Panc1 (cell line): ENCODE data around the gene ZNF579. TPM values are rescaled to one million over a fixed set of nuclear protein-coding genes. Genes with fewer than 3 reads are reported as not detected.

Experiments used
- ATAC-seq: fragments of 200-7000 bp; cut with Tn5 transposase; 2 replicates; pipeline ENCODE4 v1.9.1; 2020; ENCODE audit warnings: mild to moderate bottlenecking, moderate library complexity
- BruUV-seq: library from RNA; stranded (reverse); fragments of 400-500 nt; replicated peaks from 2 replicates; lab custom pipeline; 2021; lab: Mats Ljungman, UMichigan
- CTCF ChIA-PET: fragments of 300-600 bp; sonication (Branson Sonifier 250); formaldehyde crosslinking; loops from one replicate; lab custom pipeline; 2022; ENCODE audit warnings: antibody characterized with exemption; lab: Charles Lee
- POLR2A ChIA-PET: fragments of 300-600 bp; sonication (Branson Sonifier 250); formaldehyde crosslinking; loops from one replicate; lab custom pipeline; 2022; ENCODE audit warnings: antibody characterized with exemption; lab: Charles Lee
- DNase-seq: peaks from one replicate; pipeline ENCODE4 v3.0.0-alpha.2; 2010; ENCODE audit warnings: low read depth, low spot score
- H3K27ac ChIP-seq: 2 replicates; pipeline ENCODE4 v1.5.1; 2011; ENCODE audit warnings: mild to moderate bottlenecking, low read length, inconsistent platforms
- H3K27me3 ChIP-seq: fragments of 200-500 bp; sonication (Bioruptor generic); 2 replicates; pipeline ENCODE4 v1.6.0; 2014; ENCODE audit warnings: low read length, inconsistent platforms; ENCODE audit not compliant: control insufficient read depth, insufficient read depth
- H3K36me3 ChIP-seq: fragments of 200-500 bp; sonication (Bioruptor generic); 2 replicates; pipeline ENCODE4 v1.5.1; 2014; ENCODE audit warnings: inconsistent platforms, mild to moderate bottlenecking, low read length, moderate library complexity; ENCODE audit not compliant: control insufficient read depth, insufficient read depth
- H3K4me1 ChIP-seq: 2 replicates; pipeline ENCODE4 v1.5.1; 2011; ENCODE audit warnings: inconsistent platforms, mild to moderate bottlenecking, low read length, moderate library complexity; ENCODE audit not compliant: control insufficient read depth, insufficient read depth
- H3K4me3 ChIP-seq, 2 experiments: 2 replicates each; pipeline ENCODE4 v1.5.1; 2011 to 2012; ENCODE audit warnings: low read depth in 2 of 2, low read length in 2 of 2, mild to moderate bottlenecking in 2 of 2, inconsistent platforms in 1 of 2, moderate library complexity in 1 of 2
- H3K9me3 ChIP-seq: fragments of 200-500 bp; sonication (Bioruptor generic); 2 replicates; pipeline ENCODE4 v1.5.1; 2014; ENCODE audit warnings: low read depth, mild to moderate bottlenecking, inconsistent platforms, low read length, moderate library complexity; ENCODE audit not compliant: control insufficient read depth, insufficient read depth
- POLR2AphosphoS5 ChIP-seq: IDR thresholded peaks from 2 replicates; pipeline ENCODE4 v1.6.1; 2012; ENCODE audit warnings: mild to moderate bottlenecking, low read depth, low read length, moderate library complexity
- SIN3A ChIP-seq: IDR thresholded peaks from 2 replicates; pipeline ENCODE4 v1.6.1; 2012; ENCODE audit warnings: low read depth, mild to moderate bottlenecking, low read length, moderate library complexity, borderline replicate concordance; ENCODE audit not compliant: insufficient read depth
- TCF7L2 ChIP-seq: IDR thresholded peaks from 2 replicates; pipeline ENCODE4 v1.6.1; 2011; ENCODE audit warnings: mild to moderate bottlenecking, low read depth, low read length, inconsistent platforms
- in situ Hi-C: cut with HindIII; loops from 2 replicates; pipeline ENCODE4 v1.10.0; 2016; ENCODE audit warnings: low sequenced_read_pairs, low pct_unique_long_range_greater_than_20kb
- intact Hi-C: fragments of 100-400 bp; cut with micrococcal nuclease; formaldehyde crosslinking; loops from one replicate; pipeline ENCODE4 v1.10.0; 2022; ENCODE audit not compliant: unreplicated experiment
- total RNA-seq: library from RNA; stranded (reverse); gene quantifications from one replicate; pipeline ENCODE4 v1.2.1, GENCODE V29; 2021; ENCODE audit not compliant: unreplicated experiment
- TF ChIP-seq, protein P1 (sequence below), 2 experiments: IDR thresholded peaks; 2 replicates each; pipeline ENCODE4 v1.6.1; 2011 to 2012; ENCODE audit warnings: low read depth in 2 of 2, control low read depth in 1 of 2, low read length in 1 of 2, mild to moderate bottlenecking in 1 of 2, moderate library complexity in 1 of 2; ENCODE audit not compliant: insufficient read depth in 1 of 2
- TF ChIP-seq, protein P2 (sequence below): fragments of 450-650 bp; IDR thresholded peaks from 2 replicates; pipeline ENCODE4 v1.5.1; 2017; ENCODE audit warnings: mild to moderate bottlenecking

The ZNF579 gene
- total RNA-seq, 1 experiment from 2014 or later: 39.5 TPM

DNA sequence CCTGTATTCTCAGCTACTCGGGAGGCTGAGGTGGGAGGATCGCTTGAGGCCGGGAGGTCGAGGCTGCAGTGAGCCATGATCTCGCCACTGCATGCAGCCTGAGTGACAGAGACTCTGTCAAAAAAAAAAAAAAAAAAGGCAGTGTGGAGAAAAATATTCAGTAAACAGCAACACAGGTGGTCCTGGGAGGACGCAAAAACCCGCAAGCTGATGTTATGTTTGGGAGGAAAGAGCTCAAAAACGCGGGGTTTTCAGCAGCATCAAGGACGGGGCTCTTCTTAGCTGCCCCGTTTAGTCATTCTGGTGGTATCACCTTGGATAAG lies 44.3 kb upstream of the ZNF579 start:
- intact Hi-C loops (no loop called here), in situ Hi-C loops (no loop called here)
- no peaks in the 10 kb centered on the region for H3K36me3 ChIP-seq
- CTCF ChIA-PET: interaction anchor here (0.6 to 1.0 kb wide), 7 partner anchors 13 to 478 kb away, joined by 3 to 10 read pairs (median 3); no protein-coding TSS in a partner anchor
- POLR2A ChIA-PET: interaction anchor here (0.5 to 1.0 kb wide), 10 partner anchors 10 to 1076 kb away, joined by 3 to 20 read pairs (median 6); no protein-coding TSS in a partner anchor
- H3K4me3 ChIP-seq: peak overlapping the region; percentile 60 to 82
- TF ChIP-seq POLR2AphosphoS5: no peak
- no peaks in the 10 kb centered on the region for H3K9me3 ChIP-seq
- 0 out of 2 replicates have a peak, but pooled peaks cover 3% of the 10 kb centered on the region for H3K4me1 ChIP-seq
- H3K27ac ChIP-seq: peak overlapping the region; percentile 40
- H3K27me3 ChIP-seq: no peaks in the 10 kb centered on the region
- DNase-seq (no peak), ATAC-seq (no peak)
- BruUV-seq: TSS peak; percentile 63

GRCh38 chr19:55624109-55625003 lies 43.7 kb upstream of the ZNF579 start, which contains the start of gene ZNF784:
TSS of gene ZNF784 (minus strand) at chr19:55624566. CDS start at chr19:55624561, 5 bp downstream.
- peak; percentile 85 for ATAC-seq

GRCh38 chr19:55623561-55623960 lies 42.9 kb upstream of the ZNF579 start:
- no peak for DNase-seq
- no peaks in the 10 kb centered on the region for H3K36me3 ChIP-seq
- H3K9me3 ChIP-seq: no peaks in the 10 kb centered on the region
- in situ Hi-C loops (no loop called here), intact Hi-C loops (no loop called here)
- ChIA-PET CTCF (no interaction called here), POLR2A (no interaction called here)
- 0 out of 2 replicates have a peak overlapping the region, but pooled peaks have one; percentile 13 for H3K27ac ChIP-seq
- BruUV-seq: TSS peak; percentile 90
- H3K4me1 ChIP-seq: 0 out of 2 replicates have a peak, but pooled peaks cover 3% of the 10 kb centered on the region
- peak overlapping the region; percentile 19 to 51 for H3K4me3 ChIP-seq
- no peak for ATAC-seq
- TF ChIP-seq, protein P1, sequence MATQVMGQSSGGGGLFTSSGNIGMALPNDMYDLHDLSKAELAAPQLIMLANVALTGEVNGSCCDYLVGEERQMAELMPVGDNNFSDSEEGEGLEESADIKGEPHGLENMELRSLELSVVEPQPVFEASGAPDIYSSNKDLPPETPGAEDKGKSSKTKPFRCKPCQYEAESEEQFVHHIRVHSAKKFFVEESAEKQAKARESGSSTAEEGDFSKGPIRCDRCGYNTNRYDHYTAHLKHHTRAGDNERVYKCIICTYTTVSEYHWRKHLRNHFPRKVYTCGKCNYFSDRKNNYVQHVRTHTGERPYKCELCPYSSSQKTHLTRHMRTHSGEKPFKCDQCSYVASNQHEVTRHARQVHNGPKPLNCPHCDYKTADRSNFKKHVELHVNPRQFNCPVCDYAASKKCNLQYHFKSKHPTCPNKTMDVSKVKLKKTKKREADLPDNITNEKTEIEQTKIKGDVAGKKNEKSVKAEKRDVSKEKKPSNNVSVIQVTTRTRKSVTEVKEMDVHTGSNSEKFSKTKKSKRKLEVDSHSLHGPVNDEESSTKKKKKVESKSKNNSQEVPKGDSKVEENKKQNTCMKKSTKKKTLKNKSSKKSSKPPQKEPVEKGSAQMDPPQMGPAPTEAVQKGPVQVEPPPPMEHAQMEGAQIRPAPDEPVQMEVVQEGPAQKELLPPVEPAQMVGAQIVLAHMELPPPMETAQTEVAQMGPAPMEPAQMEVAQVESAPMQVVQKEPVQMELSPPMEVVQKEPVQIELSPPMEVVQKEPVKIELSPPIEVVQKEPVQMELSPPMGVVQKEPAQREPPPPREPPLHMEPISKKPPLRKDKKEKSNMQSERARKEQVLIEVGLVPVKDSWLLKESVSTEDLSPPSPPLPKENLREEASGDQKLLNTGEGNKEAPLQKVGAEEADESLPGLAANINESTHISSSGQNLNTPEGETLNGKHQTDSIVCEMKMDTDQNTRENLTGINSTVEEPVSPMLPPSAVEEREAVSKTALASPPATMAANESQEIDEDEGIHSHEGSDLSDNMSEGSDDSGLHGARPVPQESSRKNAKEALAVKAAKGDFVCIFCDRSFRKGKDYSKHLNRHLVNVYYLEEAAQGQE (IDR thresholded peaks at IDR 0.05; ENCODE audit: insufficient read depth in 1 of 2, low read depth in 2 of 2, low read length in 1 of 2): no peak
- no peak for TF ChIP-seq POLR2AphosphoS5
- TF ChIP-seq TCF7L2: no peak
- TF ChIP-seq, protein P2, sequence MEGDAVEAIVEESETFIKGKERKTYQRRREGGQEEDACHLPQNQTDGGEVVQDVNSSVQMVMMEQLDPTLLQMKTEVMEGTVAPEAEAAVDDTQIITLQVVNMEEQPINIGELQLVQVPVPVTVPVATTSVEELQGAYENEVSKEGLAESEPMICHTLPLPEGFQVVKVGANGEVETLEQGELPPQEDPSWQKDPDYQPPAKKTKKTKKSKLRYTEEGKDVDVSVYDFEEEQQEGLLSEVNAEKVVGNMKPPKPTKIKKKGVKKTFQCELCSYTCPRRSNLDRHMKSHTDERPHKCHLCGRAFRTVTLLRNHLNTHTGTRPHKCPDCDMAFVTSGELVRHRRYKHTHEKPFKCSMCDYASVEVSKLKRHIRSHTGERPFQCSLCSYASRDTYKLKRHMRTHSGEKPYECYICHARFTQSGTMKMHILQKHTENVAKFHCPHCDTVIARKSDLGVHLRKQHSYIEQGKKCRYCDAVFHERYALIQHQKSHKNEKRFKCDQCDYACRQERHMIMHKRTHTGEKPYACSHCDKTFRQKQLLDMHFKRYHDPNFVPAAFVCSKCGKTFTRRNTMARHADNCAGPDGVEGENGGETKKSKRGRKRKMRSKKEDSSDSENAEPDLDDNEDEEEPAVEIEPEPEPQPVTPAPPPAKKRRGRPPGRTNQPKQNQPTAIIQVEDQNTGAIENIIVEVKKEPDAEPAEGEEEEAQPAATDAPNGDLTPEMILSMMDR: no peak
- TF ChIP-seq SIN3A: no peak
- H3K27me3 ChIP-seq: no peaks in the 10 kb centered on the region

More at GRCh38 chr19:55624109-55625003, 43.7 kb upstream of the ZNF579 start, which contains the start of gene ZNF784:
- Histone ChIP-seq H3K4me3 (peak within 1 kb of the TSS; percentile 60 to 82), H3K27ac (peak within 1 kb of the TSS; percentile 49), H3K36me3 (no peaks in the 10 kb centered on the region), H3K4me1 (0 out of 2 replicates have a peak, but pooled peaks cover 3% of the 10 kb centered on the region), H3K27me3 (no peaks in the 10 kb centered on the region), H3K9me3 (no peaks in the 10 kb centered on the region)
- in situ Hi-C loops (no loop called here), intact Hi-C loops (no loop called here)
- no TSS peak for BruUV-seq
- POLR2A ChIA-PET: interaction anchor here (0.5 to 1.0 kb wide), 15 partner anchors 9 to 1075 kb away, joined by 3 to 20 read pairs (median 6); no protein-coding TSS in a partner anchor
- TF ChIP-seq SIN3A (peak; percentile 84; the same call in 1 of the 2 replicates), POLR2AphosphoS5 (peak; percentile 95)
- TF ChIP-seq, protein P1 (IDR thresholded peaks at IDR 0.05; ENCODE audit: insufficient read depth in 1 of 2, low read depth in 2 of 2, low read length in 1 of 2): no peak
- CTCF ChIA-PET: interaction anchor here (0.6 to 1.0 kb wide), 9 partner anchors 12 to 483 kb away, joined by 3 to 10 read pairs (median 5); no protein-coding TSS in a partner anchor
- DNase-seq: no peak
